ENCODE results near the gene MAFB.

- TF ChIP-seq CTCF (IDR thresholded peaks at IDR 0.05) (no peak), POLR2A (IDR thresholded peaks at IDR 0.05) (no peak)
Observed at GRCh38 chr20:40728996-40729395, 40.0 kb upstream of the MAFB start.
